ENCODE results near the gene PDE4B. TPM values are rescaled to one million over a fixed set of nuclear protein-coding genes. Genes with fewer than 3 reads are reported as not detected.

Gene PDE4B
- total RNA-seq, 1 donor from 2014 or later = 37.5 TPM

- Mint-ChIP-seq H3K9me3 (no peaks in the 10 kb centered on the region), H3K27ac (ENCODE audit: unreplicated experiment) (no peak overlapping the region), H3K36me3 (ENCODE audit: low read depth) (no peaks in the 10 kb centered on the region), H3K27me3 (ENCODE audit: low read depth) (peaks cover 4% of the 10 kb centered on the region), H3K4me1 (peaks cover 4% of the 10 kb centered on the region), H3K4me3 (no peak overlapping the region)
- no peak for DNase-seq (ENCODE audit: low read depth, low spot score)
- no peak for TF ChIP-seq CTCF (conservative IDR thresholded peaks at IDR 0.05)
Measured at GRCh38 chr1:65812065-65812464, 19.4 kb downstream of the PDE4B start.

GRCh38 chr1:65813956-65814355, 21.3 kb downstream of the PDE4B start:
- Mint-ChIP-seq H3K27ac (ENCODE audit: unreplicated experiment) (no peak overlapping the region), H3K4me1 (peaks cover 11% of the 10 kb centered on the region), H3K36me3 (ENCODE audit: low read depth) (no peaks in the 10 kb centered on the region), H3K9me3 (no peaks in the 10 kb centered on the region), H3K4me3 (no peak overlapping the region), H3K27me3 (ENCODE audit: low read depth) (no peaks in the 10 kb centered on the region)
- no peak for DNase-seq (ENCODE audit: low read depth, low spot score)
- TF ChIP-seq CTCF (conservative IDR thresholded peaks at IDR 0.05) = no peak

- TF ChIP-seq CTCF (conservative IDR thresholded peaks at IDR 0.05) = no peak
- Mint-ChIP-seq H3K27ac (ENCODE audit: unreplicated experiment) (no peak overlapping the region), H3K27me3 (ENCODE audit: low read depth) (no peaks in the 10 kb centered on the region), H3K4me3 (no peak overlapping the region), H3K9me3 (no peaks in the 10 kb centered on the region), H3K4me1 (peaks cover 11% of the 10 kb centered on the region), H3K36me3 (ENCODE audit: low read depth) (no peaks in the 10 kb centered on the region)
- no peak for DNase-seq (ENCODE audit: low read depth, low spot score)
Measured at GRCh38 chr1:65814752-65815151, 22.1 kb downstream of the PDE4B start.

- no peak overlapping the region for H3K27ac Mint-ChIP-seq (ENCODE audit: unreplicated experiment)
Measured at GRCh38 chr1:65817891-65818290, 25.2 kb downstream of the PDE4B start.

GRCh38 chr1:65818966-65819365, 26.3 kb downstream of the PDE4B start:
- Mint-ChIP-seq H3K36me3 (ENCODE audit: low read depth) (no peaks in the 10 kb centered on the region), H3K27ac (ENCODE audit: unreplicated experiment) (no peak overlapping the region), H3K9me3 (peaks cover 3% of the 10 kb centered on the region), H3K4me1 (peaks cover 7% of the 10 kb centered on the region), H3K27me3 (ENCODE audit: low read depth) (no peaks in the 10 kb centered on the region), H3K4me3 (no peak overlapping the region)
- DNase-seq (ENCODE audit: low read depth, low spot score) = no peak
- TF ChIP-seq CTCF (conservative IDR thresholded peaks at IDR 0.05) = no peak

More at GRCh38 chr1:65817891-65818290, 25.2 kb downstream of the PDE4B start:
- Mint-ChIP-seq H3K27me3 (ENCODE audit: low read depth) (no peaks in the 10 kb centered on the region), H3K4me1 (peaks cover 7% of the 10 kb centered on the region), H3K4me3 (no peak overlapping the region), H3K9me3 (no peaks in the 10 kb centered on the region), H3K36me3 (ENCODE audit: low read depth) (no peaks in the 10 kb centered on the region)
- TF ChIP-seq CTCF (conservative IDR thresholded peaks at IDR 0.05) = no peak
- no peak for DNase-seq (ENCODE audit: low read depth, low spot score)

- Mint-ChIP-seq H3K27me3 (ENCODE audit: low read depth) (no peaks in the 10 kb centered on the region), H3K36me3 (ENCODE audit: low read depth) (no peaks in the 10 kb centered on the region), H3K4me3 (no peak overlapping the region), H3K4me1 (peaks cover 7% of the 10 kb centered on the region), H3K9me3 (peaks cover 3% of the 10 kb centered on the region), H3K27ac (ENCODE audit: unreplicated experiment) (no peak overlapping the region)
- no peak for TF ChIP-seq CTCF (conservative IDR thresholded peaks at IDR 0.05)
- no peak for DNase-seq (ENCODE audit: low read depth, low spot score)
Measured at GRCh38 chr1:65820983-65821382, 28.3 kb downstream of the PDE4B start.
